Posterior cingulate gyrus (tissue), 11 donors: ENCODE data around the gene LAMB4.

Source experiments
- DNase-seq, 10 donors: peaks; one replicate each; pipeline versions ENCODE4 v3.0.0 to v3.0.0-alpha.2; 2020 to 2021; ENCODE audit warnings: mixed read lengths in 3 of 10
- intact Hi-C: fragments of 100-400 bp; cut with DNase I; formaldehyde crosslinking; loops from one replicate; pipeline ENCODE4 v1.15.1; 2023

LAMB4 gene

DNA sequence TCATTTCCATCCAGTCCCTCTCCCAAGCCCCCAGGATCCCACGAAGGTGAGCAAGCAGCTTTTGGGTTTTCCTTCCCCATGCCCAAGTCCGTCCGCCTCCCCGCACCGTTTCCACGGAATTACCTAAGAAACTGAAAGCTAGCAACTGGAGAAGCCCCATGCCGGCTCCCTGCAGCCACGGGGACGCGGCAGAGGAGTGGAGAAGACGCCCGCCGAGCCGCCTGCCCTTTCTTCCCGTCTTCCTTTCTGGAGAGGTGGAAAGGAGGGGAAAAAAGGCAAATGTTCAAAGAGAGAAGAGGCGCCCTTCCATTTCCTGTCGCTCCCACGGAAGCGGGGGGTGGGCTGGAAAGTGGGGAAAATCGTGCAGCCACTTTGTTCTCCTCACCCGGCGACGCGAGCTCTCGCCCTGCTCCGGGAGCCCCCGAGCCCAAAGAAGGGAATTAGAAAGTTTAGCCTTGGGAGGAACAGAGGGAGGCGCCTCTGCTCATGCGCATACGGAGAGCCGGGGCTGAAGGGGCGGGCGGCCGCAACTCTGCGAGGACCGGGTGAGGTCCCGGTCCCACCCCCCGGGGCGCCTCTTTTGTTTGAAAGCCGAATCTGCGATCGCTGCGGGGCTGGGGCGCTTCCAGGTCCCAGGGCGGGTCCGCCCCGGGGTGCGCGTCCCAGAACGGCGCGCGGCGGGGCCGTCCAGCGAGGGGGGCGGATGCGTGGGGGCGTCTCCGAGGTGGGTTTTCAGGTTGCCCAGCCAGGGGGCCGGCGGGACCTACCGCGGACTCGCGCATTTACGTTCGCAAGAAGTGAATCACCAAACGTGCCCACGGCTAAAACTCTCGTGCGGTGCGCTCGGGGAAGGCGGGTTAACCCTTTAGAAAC lies 127.2 kb downstream of the LAMB4 start, which contains the start of gene LAMB1:
Gene LAMB1 (minus strand): TSS at position 436 of the 873 bp plus-strand sequence. CDS start 276 bp downstream, at position 160.
- intact Hi-C loops, result no loop called here
- DNase-seq, result peak in 7 of 10 donors; percentile 32 to 85 (median 44)

- intact Hi-C loops, result no loop called here
- peak in 8 of 10 donors; percentile 17 to 86 (median 38) for DNase-seq
Observed at GRCh38 chr7:108001764-108002725, 128.1 kb downstream of the LAMB4 start.

- intact Hi-C loops, result no loop called here
- DNase-seq, result peak in 8 of 10 donors; percentile 16 to 88 (median 38)
Observed at GRCh38 chr7:108000875-108001763, 129.0 kb downstream of the LAMB4 start.

DNA sequence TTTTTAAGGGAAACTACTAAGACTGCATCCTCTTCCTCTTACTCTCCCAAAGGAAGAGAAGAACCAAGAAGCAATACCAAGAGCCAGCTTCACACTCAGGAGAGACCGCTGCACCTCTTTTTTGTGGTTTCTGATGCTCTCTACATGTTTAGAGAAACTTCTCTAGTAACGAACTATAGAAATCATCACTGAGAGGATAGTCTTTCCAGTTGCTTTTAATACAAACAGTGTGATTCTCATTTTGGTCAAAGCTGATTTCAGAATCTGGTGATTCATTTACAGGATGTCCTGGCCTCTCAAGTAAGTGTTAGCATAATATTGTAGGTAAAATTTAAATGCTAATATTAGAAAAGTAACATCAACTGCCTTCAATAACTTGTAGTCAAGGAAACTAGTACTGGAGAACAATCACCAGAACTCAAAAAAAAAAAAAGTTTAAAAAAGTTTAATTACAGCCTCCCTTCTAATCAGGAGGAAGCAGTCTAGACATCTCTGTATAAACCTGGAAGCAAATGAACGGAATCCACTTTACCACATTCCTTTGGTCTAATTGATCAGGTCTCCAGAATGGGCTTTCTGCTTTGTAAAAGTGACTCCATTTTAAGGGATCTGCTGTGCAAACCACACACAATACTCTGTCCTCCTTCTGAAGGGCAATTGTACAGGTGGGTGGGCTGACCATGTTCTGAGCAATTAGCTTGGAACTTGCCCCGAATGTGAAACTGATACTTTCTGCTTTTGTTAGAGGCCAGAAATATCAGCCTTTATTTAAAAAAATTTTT lies 130.2 kb downstream of the LAMB4 start:
- intact Hi-C loops, result no loop called here

GRCh38 chr7:107998660-107999480 lies 131.3 kb downstream of the LAMB4 start:
- no peak for DNase-seq
- intact Hi-C loops, result no loop called here

More for the DNA sequence above, 130.2 kb downstream of the LAMB4 start:
- no peak for DNase-seq

- intact Hi-C loops, result no loop called here
- DNase-seq, result no peak
Observed at GRCh38 chr7:107998150-107998549, 132.0 kb downstream of the LAMB4 start.

DNA sequence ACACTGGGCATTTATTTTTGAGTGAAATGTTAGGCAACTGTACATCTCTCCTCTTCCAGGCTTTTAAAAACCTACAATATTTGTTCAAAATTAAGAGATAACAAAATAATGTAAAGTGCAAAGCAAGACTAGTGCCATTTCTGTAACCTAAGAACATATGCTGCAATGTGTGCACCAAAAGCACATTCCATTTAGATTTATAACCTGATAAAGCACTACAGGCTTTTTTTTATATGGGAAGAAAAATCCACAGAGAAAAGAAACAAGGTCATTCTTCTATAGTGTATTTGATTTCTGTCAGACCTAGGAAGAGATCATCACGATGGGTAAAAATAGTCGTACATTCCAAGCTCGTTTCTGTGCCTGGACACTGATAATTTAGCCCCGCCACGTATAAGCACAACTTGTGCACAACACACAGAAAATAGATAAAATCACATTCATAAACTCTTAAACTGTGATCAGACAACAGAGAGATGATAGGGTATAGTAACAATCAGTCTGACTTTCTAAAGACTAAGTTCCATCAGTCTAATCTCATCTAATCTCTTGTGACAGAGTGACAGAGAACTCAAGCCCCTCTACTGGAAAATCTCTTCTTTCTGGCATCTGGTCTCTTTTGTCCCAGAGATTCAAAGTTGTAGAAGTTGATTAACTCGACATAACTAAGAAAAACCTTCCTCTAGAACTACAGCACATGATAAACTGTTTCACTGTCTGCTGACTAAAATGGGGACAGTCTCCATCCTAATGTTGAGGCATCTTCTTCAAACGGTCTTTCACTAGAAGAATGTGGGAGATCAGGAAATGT lies 133.9 kb downstream of the LAMB4 start:
- intact Hi-C loops, result no loop called here

GRCh38 chr7:107995184-107996071 lies 134.7 kb downstream of the LAMB4 start:
- no peak for DNase-seq
- intact Hi-C loops, result no loop called here

More for the DNA sequence above, 133.9 kb downstream of the LAMB4 start:
- DNase-seq, result no peak

DNA sequence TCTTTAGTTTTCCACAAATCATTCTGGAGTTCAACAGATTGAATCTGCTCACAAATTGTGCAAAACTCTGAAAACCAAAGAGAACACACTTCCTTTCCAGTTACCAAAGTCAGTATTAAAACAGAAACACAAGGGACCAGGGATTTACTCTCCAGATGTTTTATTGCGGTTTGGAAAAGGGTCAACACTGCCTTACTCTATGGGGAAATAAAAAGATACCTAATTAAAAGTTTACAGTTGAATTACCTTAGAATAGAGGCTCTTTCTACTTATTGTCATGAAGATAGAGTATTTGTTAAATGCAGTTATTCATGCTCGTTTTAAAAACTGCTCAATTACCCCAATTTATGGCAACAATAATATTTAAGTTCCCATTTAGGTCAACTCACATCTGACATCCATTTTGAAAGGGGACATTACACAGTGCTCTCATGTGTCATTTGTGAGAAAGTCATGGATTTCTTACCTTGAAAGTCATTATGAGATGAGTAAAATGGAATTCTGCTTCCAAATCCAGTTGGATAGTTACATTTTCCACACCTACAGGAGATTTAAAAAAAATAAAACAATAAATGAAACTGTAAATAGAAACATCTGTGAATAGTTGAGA lies 135.6 kb downstream of the LAMB4 start:
- intact Hi-C loops, result no loop called here
- DNase-seq, result no peak

- DNase-seq, result no peak
- intact Hi-C loops, result no loop called here
Observed at GRCh38 chr7:107993891-107994291, 136.3 kb downstream of the LAMB4 start.

DNA sequence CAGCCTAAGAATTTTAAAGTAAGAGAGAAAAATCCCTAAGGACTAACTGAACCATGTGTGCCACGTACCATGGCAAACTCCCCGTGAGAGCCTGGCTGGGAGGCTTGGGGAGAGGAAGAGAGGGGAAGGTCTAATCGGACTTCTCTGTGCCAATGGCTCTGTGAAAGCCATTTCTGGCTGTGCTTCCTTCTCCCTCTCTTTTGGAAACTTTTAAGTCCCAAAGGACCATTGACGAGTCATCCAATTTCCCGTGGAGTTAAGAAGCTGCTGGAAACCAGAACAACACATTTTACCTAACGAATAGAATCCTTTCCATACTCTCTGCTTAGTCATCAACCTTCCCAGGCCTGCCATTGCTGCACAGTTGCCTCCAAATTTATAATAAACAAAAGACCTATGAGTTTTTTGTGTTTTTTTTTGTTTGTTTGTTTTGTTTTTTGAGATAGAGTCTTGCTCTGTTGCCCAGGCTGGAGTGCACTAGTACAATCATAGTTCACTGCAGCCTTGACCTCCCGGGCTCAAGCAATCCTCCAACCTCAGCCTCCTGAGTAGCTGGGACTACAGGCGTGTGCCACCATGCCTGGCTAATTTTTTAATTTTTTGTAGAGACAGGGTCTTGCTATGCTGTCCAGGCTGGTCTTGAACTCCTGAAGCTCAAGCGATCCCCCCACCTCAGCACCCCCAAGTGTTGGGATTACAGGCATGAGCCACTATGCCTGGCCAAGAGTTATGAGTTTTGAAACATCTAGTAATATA lies 140.4 kb downstream of the LAMB4 start:
- DNase-seq, result no peak
- intact Hi-C loops, result no loop called here

DNA sequence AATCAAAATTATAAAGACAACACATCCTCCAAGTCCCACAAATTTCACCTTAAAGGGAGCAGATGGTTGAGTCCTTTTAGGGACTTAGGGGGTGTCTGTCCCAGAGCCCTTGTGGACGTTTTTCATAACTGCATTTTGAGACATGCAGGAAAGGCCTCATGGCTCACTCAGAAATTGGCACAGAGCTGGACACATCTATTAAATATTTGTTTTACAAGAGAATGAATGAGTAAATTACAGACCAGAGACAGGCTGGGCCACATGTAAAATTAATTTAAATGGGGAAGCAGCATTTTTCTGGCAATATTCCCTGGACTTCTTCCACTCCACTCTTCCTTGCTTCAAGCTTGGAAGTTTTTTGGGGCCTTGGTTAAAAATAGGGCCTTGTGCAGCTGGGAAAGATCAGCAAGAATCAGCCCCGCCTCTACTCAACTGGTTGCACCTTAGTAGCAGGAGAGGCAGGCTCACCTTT lies 147.2 kb downstream of the LAMB4 start:
- DNase-seq, result no peak
- intact Hi-C loops, result no loop called here

DNA sequence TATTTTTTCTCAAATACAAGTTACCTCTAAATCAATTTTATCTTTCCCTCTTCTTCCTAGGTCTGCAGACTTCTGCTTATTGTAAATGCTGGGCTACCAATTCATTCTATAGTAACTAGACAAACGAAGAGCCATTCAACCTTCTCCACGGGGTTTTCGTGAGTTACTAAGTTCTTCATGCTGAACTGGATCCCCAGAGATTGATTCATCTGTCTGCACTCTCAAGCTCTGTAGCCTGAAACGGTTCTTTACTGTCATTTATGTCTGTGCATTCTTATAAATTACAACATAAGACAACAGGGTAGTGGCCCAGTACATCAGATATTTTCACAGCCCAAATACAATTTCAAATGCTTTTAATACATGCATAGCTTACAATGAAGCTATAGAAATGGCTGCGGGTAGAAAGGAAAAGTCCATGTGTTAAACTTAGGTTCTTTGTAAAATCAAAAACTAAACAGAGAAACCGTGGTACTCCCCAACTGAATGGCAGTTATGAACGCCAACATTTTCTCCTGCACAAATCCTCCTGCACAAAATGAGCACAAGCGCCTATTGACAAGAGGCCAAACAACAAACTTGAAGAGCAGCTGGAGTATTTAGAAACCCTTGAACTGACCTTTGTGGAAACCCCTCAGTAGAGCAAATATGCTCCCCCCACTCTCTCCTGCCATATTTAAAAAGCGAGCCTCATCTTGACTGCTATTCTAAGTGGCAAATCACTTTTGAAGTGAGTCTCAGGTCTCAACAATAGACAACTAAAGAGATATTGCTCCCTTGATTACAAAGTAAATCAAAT lies 147.9 kb downstream of the LAMB4 start:
- intact Hi-C loops, result no loop called here
- DNase-seq, result no peak

DNA sequence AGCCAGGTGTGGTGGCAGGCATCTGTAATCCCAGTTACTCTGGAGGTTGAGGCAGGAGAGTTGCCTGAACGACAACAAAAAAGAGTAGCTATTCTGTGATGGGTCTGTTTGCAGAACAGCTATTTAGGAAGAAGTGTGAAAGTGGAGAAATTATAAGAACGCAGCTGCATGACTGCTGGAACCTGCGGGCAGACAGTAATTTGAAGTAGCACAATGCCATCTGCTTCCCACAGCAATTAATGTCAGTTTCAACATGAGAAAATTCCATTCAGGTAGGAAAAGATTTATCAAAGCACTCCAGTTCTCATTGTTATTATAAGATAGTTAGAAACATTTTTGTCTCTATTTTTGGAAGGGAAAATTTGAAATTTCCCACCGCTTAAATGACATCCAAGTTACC lies 148.7 kb downstream of the LAMB4 start:
- DNase-seq, result no peak
- intact Hi-C loops, result no loop called here
